Neutrophil (primary cell): ENCODE data around the gene GABRE.

ENCODE experiments used
- H3K27ac ChIP-seq: fragments of 200-600 bp; sonication (generic); 2 replicates; pipeline ENCODE4 v1.5.1; 2016; ENCODE audit warnings: mild to moderate bottlenecking, moderate library complexity
- H3K27me3 ChIP-seq: fragments of 200-600 bp; sonication (generic); 2 replicates; pipeline ENCODE4 v1.6.0; 2016; ENCODE audit warnings: mild to moderate bottlenecking
- H3K36me3 ChIP-seq: fragments of 200-600 bp; sonication (generic); 2 replicates; pipeline ENCODE4 v1.5.1; 2017
- H3K4me1 ChIP-seq, 2 experiments: fragments of 200-600 bp in 1 of 2; sonication (generic) in 1 of 2; 1 replicate in 1 of 2; 2 replicates in 1 of 2; pipeline versions ENCODE4 v1.5.1 to v1.6.1; 2013 to 2016; ENCODE audit warnings: low read depth in 1 of 2, low read length in 1 of 2, mild to moderate bottlenecking in 1 of 2, moderate library complexity in 1 of 2; ENCODE audit not compliant: control insufficient read depth in 1 of 2, insufficient read depth in 1 of 2
- H3K4me3 ChIP-seq, 2 experiments: fragments of 200-600 bp in 1 of 2; sonication (generic) in 1 of 2; 1 replicate in 1 of 2; 2 replicates in 1 of 2; pipeline ENCODE4 v1.5.1; 2013 to 2016; ENCODE audit warnings: low read depth in 1 of 2, low read length in 1 of 2, mild to moderate bottlenecking in 1 of 2, moderate library complexity in 1 of 2
- H3K9me3 ChIP-seq: fragments of 200-600 bp; sonication (generic); 2 replicates; pipeline ENCODE4 v1.5.1; 2016
- CTCF ChIP-seq: fragments of 200-600 bp; sonication (generic); IDR thresholded peaks from 2 replicates; pipeline ENCODE4 v1.5.1; 2016; ENCODE audit warnings: antibody characterized with exemption

Gene GABRE

GRCh38 chrX:151904989-151905388 is 69.5 kb downstream of the GABRE start:
- TF ChIP-seq CTCF: no peak
- Histone ChIP-seq H3K27me3 (no peaks in the 10 kb centered on the region), H3K27ac (no peak overlapping the region), H3K9me3 (no peaks in the 10 kb centered on the region), H3K4me1 (no peaks in the 10 kb centered on the region), H3K4me3 (no peak overlapping the region), H3K36me3 (no peaks in the 10 kb centered on the region)
